HG03520 (cell line): ENCODE data around the gene PPP1R1C.

ENCODE experiments used
- ATAC-seq: cut with Tn5 transposase; IDR thresholded peaks from one replicate; pipeline ENCODE4 v1.9.1; 2021; ENCODE audit warnings: mild to moderate bottlenecking, moderate library complexity; ENCODE audit not compliant: unreplicated experiment

The PPP1R1C gene

GRCh38 chr2:182097571-182098164, 112.0 kb downstream of the PPP1R1C start:
- no peak for ATAC-seq

DNA sequence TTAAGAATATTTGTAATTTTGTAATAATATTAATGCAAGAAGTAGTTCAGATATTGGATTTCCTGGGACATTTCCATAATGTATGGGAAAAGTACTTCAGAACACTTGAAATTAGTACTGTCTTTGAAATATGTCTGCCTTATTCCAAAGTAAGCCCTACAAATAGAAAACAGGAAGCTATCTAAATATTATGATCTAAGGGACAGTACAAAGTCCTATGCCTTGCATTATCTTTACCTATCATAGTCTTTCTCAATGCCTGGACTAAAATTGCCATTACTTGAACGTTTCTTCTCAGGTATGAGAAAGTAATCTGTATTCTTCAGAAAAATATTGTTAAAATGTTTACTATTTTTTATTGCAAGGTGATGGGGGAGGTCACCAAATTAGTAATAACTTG, 113.0 kb downstream of the PPP1R1C start:
- ATAC-seq, result no peak

GRCh38 chr2:182101263-182101662, 115.6 kb downstream of the PPP1R1C start:
- ATAC-seq, result peak; percentile 59

DNA sequence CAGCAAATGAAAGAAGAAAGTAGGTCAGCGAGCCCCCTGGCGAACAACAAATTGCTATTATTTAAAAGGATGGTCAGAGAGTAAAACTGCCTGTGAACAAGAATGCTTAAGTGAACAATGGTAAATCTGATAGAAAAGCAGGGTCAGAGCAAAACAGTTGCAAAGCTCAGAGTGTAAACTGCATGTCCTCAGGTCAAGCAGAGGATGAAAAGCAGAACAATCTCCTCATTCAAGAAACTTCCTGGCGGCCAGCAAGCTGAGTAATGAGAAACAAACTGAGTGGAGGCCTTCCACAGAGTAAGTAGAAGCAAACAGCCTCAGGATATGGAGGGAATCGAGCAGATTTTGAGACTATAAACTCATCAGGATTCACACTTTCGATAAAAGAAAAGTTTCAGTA, 117.9 kb downstream of the PPP1R1C start:
- no peak for ATAC-seq

- no peak for ATAC-seq
Measured at GRCh38 chr2:182110347-182110746, 124.7 kb downstream of the PPP1R1C start.

DNA sequence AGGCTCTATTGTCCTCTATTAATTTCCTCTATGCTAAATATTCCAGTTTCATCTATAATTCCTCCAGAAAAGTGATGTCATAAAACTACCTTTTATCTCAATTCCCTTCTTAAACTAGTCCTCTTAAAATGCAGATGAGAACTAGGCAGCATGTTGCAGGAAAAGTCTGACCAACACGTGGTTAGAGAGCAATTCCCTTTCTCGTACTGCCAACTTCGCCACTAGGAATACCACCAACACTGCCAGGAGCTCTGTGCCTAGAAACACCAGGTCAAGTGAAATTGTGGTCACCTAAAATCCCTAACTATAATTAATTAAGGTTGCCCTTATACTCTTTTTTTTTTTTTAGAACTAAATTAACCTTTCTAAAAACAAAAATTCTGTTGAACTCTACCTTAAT, 127.7 kb downstream of the PPP1R1C start:
- no peak for ATAC-seq

GRCh38 chr2:182115258-182115657, 129.6 kb downstream of the PPP1R1C start:
- ATAC-seq, result no peak

DNA sequence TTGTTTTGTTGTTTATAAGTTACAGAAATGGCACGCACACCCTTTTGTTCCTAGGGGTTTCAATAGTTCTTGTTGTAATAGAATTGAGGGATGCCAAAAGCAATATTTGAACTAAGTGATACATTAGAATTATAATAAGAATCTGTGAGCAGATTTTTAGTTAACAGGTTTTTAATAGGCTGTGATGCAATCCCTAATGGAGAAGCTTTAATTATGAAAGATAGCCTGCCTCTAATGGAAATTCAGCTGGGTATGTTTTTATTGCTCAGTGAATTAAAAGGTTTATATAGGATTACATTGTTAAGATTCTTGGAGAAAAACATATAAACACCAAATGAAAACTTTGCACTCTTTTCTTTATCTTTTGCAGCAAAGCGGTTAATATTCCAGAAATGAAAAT, 131.1 kb downstream of the PPP1R1C start:
- no peak for ATAC-seq

DNA sequence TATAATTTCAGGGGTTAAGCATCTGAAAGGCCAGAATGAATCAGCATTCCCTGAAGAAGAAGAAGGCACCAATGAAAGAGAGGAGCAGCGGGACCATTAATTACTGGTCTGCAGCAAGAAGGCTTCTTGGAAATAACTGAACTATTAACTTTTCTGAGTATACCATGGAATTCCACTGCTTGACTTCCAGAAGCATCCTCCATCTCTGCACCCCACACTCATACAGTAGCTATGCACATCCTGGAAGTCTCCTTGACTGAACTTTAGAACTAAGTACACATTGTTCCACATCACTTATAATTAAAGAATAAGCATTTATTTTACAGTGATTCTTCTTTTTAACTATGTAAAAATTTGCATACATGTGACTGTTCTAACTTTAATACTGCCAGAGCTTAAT, 131.5 kb downstream of the PPP1R1C start:
- ATAC-seq, result no peak

DNA sequence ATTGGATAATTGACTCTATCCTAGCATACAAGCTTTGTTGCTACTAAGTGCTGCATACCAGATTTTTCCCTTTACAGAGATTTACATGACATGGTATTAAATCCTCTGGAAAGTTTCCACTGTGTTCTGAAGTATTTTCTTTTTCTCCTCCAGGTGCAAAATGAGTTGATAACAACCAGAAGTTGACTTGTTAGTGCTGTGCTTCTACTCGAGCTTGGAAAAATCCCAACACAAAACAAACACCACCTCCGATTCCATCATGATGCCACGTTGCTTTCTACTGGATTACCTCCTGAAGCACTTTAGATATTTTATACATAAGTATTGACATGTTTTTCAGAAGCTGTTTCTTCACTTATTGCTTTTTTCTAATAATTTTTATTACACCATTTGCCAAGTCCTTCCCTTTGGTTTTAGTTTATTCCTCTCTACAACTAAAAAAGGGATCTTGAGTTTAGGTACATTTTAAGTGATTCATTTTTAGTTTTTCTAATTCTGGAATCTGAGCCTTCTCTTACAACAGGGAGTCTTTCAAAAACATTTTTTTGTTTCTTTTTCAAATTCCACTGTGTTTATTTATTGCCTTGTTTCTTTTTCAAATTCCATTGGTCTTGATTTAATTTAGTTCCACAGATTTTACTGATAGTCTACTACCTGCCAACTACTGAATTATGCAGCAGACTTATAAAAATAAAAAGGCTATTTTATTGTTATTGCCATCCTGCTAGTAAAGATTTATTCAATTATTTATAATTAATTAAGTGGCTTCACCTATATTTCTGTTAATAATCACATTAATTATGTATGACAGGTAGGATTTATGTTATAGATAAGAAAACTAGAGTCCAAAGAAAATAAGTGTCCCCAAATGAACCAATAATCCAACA, 143.4 kb downstream of the PPP1R1C start:
- ATAC-seq, result no peak

- no peak for ATAC-seq
Measured at GRCh38 chr2:182132605-182133004, 147.0 kb downstream of the PPP1R1C start.

- no peak for ATAC-seq
Measured at GRCh38 chr2:182133195-182133891, 147.7 kb downstream of the PPP1R1C start.

GRCh38 chr2:182134201-182134600, 148.5 kb downstream of the PPP1R1C start:
- no peak for ATAC-seq

DNA sequence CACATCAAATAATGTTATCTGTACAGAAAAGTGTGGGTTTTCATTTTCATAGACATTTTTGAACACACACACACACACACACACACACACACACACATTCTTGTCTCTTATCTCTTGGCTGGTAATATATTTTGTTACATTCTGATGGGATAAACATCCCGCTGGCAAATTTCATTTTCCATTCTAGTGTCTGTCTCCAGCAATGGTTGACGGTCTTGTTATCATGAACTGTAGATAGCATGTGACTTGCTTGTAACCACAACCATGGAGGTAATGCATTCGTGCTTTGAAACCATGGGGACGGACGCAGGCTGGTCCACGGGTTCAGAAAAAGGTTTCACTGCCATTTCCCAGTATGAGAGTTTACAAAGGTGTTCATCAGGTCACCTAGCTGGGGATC, 156.4 kb downstream of the PPP1R1C start:
- ATAC-seq, result no peak

GRCh38 chr2:182144041-182144775, 158.6 kb downstream of the PPP1R1C start:
- ATAC-seq, result no peak

GRCh38 chr2:182144776-182145165, 159.1 kb downstream of the PPP1R1C start:
- no peak for ATAC-seq

GRCh38 chr2:182148344-182148743, 162.7 kb downstream of the PPP1R1C start:
- no peak for ATAC-seq

DNA sequence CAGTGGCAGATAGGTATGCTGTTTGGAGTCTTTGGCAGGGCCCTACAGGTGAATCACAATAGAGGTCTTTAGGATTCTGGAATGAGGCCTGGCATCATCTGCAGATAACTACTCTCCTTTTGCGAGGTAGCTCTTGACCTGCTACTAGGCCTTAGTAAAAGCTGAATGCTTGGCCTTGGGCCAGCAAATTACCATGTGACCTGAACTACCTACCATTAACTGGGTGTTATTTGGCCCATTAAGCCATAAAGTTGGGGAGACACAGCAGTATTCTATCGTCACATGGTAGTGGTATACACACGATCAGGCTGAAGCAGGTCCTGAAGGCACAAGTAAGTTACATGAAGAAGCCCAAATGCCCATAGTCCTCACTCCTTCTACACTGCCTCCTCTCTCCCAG, 178.2 kb downstream of the PPP1R1C start:
- ATAC-seq, result no peak

DNA sequence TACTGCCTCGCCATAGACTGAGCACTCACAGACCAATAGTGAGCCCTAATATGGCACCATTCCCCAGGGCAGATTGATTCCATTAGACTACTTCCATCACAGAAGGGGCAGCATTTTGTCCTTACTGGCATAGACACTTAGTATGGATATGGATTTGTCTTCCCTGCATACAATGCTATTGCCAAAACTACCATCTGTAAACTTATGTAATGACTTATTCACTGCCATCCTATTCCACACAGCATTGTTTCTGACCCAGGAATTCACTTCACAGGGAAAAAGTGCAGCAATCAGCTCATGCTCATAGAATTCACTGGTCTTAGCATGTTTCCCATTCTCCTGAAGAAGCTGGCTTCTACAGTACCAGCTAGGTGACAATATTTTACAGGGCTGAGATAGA, 179.0 kb downstream of the PPP1R1C start:
- ATAC-seq, result no peak

- ATAC-seq, result no peak
Measured at GRCh38 chr2:182165202-182165601, 179.5 kb downstream of the PPP1R1C start.

DNA sequence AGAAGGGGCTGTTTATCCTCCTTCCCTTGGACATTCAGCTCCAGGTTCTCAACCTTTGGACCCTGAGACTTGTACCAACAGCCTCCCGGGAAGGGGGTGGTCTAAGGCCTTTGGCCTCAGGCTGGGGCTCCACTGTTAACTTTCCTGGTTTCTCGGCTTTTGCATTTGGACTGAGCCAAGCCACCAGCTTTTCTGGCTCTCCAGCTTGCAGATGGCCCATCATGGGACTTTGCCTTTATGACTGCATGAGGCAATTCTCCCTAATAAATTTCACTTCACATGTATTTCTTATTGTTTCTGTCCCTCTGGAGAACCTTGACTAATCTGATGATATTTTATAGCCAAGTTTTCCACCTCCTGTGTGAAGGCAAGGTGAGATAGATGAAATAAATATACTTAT, 180.8 kb downstream of the PPP1R1C start:
- ATAC-seq, result no peak
